MCF 10A (cell line): Measurements from ENCODE around the gene DYRK2. TPM values are rescaled to one million over a fixed set of nuclear protein-coding genes. Genes with fewer than 3 reads are reported as not detected.

Experiments used
- BruUV-seq: library from RNA; stranded (reverse); fragments of 400-500 nt; replicated peaks from 2 replicates; lab custom pipeline; 2021; lab: Mats Ljungman, UMichigan
- CTCF ChIA-PET: fragments of 300-600 bp; sonication (Branson Sonifier 250); formaldehyde crosslinking; extraction: SDS; loops from one replicate; lab custom pipeline; 2021; ENCODE audit warnings: antibody characterized with exemption, inconsistent platforms; lab: Yijun Ruan, JAX
- POLR2A ChIA-PET: fragments of 300-600, 350-650 bp; sonication (Branson Sonifier 250); formaldehyde crosslinking; extraction: SDS; loops from one replicate; lab custom pipeline; 2020; ENCODE audit warnings: antibody characterized with exemption, inconsistent platforms; lab: Yijun Ruan, JAX
- DNase-seq: peaks from one replicate; pipeline ENCODE4 v3.0.0-alpha.2; 2018; ENCODE audit not compliant: unreplicated experiment
- H3K27ac Mint-ChIP-seq: one replicate; pipeline ENCODE4 v1.8.0; 2022; ENCODE audit warnings: mild to moderate bottlenecking, low read depth, mixed read lengths; ENCODE audit not compliant: unreplicated experiment
- H3K27me3 Mint-ChIP-seq: one replicate; pipeline ENCODE4 v1.8.0; 2022; ENCODE audit warnings: mixed read lengths; ENCODE audit not compliant: insufficient read depth, unreplicated experiment
- H3K36me3 Mint-ChIP-seq: one replicate; pipeline ENCODE4 v1.8.0; 2022; ENCODE audit warnings: mild to moderate bottlenecking, moderate library complexity, mixed read lengths; ENCODE audit not compliant: insufficient read depth, unreplicated experiment
- H3K4me1 Mint-ChIP-seq: one replicate; pipeline ENCODE4 v1.8.0; 2022; ENCODE audit warnings: mixed read lengths; ENCODE audit not compliant: insufficient read depth, unreplicated experiment
- H3K4me3 Mint-ChIP-seq: one replicate; pipeline ENCODE4 v1.8.0; 2022; ENCODE audit warnings: mild to moderate bottlenecking, moderate library complexity, mixed read lengths; ENCODE audit not compliant: unreplicated experiment
- H3K9me3 Mint-ChIP-seq: one replicate; pipeline ENCODE4 v1.8.0; 2022; ENCODE audit warnings: mixed read lengths; ENCODE audit not compliant: unreplicated experiment
- intact Hi-C: fragments of 100-400 bp; cut with micrococcal nuclease; formaldehyde crosslinking; loops from 2 replicates; pipeline ENCODE4 v1.14.1; 2022
- total RNA-seq: library from RNA; stranded (reverse); gene quantifications from 2 replicates; pipeline ENCODE4 v1.2.3, GENCODE V29; 2022
- TF ChIP-seq, protein P1 (sequence below): fragments of 200-600 bp; IDR thresholded peaks from one replicate; pipeline ENCODE4 v1.8.0; 2022; ENCODE audit warnings: antibody characterized with exemption, mild to moderate bottlenecking; ENCODE audit not compliant: unreplicated experiment

Gene DYRK2
- total RNA-seq, 1 experiment from 2014 or later, result 24.6 TPM

- intact Hi-C loops, result no loop called here
- Mint-ChIP-seq H3K27ac (no peak overlapping the region), H3K4me3 (no peak overlapping the region), H3K27me3 (no peaks in the 10 kb centered on the region), H3K36me3 (peaks cover 47% of the 10 kb centered on the region), H3K4me1 (peaks cover 28% of the 10 kb centered on the region), H3K9me3 (peaks cover 8% of the 10 kb centered on the region)
- POLR2A ChIA-PET, result interaction anchor here (1.0 to 1.3 kb wide), 2 partner anchors 12 to 23 kb away, joined by 3 to 4 read pairs; no protein-coding TSS in a partner anchor
- TF ChIP-seq, protein P1, sequence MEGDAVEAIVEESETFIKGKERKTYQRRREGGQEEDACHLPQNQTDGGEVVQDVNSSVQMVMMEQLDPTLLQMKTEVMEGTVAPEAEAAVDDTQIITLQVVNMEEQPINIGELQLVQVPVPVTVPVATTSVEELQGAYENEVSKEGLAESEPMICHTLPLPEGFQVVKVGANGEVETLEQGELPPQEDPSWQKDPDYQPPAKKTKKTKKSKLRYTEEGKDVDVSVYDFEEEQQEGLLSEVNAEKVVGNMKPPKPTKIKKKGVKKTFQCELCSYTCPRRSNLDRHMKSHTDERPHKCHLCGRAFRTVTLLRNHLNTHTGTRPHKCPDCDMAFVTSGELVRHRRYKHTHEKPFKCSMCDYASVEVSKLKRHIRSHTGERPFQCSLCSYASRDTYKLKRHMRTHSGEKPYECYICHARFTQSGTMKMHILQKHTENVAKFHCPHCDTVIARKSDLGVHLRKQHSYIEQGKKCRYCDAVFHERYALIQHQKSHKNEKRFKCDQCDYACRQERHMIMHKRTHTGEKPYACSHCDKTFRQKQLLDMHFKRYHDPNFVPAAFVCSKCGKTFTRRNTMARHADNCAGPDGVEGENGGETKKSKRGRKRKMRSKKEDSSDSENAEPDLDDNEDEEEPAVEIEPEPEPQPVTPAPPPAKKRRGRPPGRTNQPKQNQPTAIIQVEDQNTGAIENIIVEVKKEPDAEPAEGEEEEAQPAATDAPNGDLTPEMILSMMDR, result no peak
- BruUV-seq, result no TSS peak
- CTCF ChIA-PET, result interaction anchor here (0.6 kb wide), 1 partner anchor 21 kb away, joined by 3 read pairs; no protein-coding TSS in a partner anchor
- no peak for DNase-seq
Observed at GRCh38 chr12:67655829-67656228, 7.3 kb downstream of the DYRK2 start.

DNA sequence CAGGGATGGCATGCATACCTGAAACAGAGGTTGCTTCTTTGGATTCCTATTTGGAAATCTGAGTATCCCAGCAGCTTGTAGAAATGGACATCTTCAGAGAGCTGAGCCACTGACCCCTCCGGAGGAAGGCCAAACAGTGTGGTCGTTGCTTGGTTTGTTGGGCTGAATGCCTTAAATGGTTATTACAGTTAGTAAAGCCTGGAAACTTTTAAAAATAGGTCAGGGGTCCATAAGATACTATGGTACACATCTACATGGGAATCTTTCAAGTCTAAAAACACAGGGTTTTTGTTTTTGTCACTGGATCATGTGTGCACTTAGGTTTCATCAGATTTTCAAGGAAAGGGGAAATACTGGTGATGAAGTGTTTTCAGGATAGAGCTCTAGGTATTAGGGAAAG is 7.7 kb downstream of the DYRK2 start:
- Mint-ChIP-seq H3K36me3 (peaks cover 47% of the 10 kb centered on the region), H3K4me3 (no peak overlapping the region), H3K9me3 (peaks cover 8% of the 10 kb centered on the region), H3K27ac (no peak overlapping the region), H3K4me1 (peaks cover 28% of the 10 kb centered on the region), H3K27me3 (no peaks in the 10 kb centered on the region)
- POLR2A ChIA-PET, result no interaction called here
- intact Hi-C loops, result no loop called here
- TF ChIP-seq, protein P1, result no peak
- no peak for DNase-seq
- CTCF ChIA-PET, result interaction anchor here (0.6 kb wide), 1 partner anchor 192 kb away, joined by 3 read pairs; no protein-coding TSS in a partner anchor
- BruUV-seq, result no TSS peak

- POLR2A ChIA-PET, result interaction anchor here (1.0 kb wide), 1 partner anchor 9 kb away, joined by 3 read pairs; no protein-coding TSS in a partner anchor
- TF ChIP-seq, protein P1, result no peak
- CTCF ChIA-PET, result interaction anchor here (1.0 kb wide), 1 partner anchor 303 kb away, joined by 5 read pairs; no protein-coding TSS in a partner anchor
- Mint-ChIP-seq H3K27ac (no peak overlapping the region), H3K27me3 (no peaks in the 10 kb centered on the region), H3K36me3 (peaks cover 44% of the 10 kb centered on the region), H3K4me1 (peaks cover 23% of the 10 kb centered on the region), H3K4me3 (no peak overlapping the region), H3K9me3 (peaks cover 8% of the 10 kb centered on the region)
- DNase-seq, result no peak
- intact Hi-C loops, result no loop called here
- no TSS peak for BruUV-seq
Observed at GRCh38 chr12:67658486-67658885, 9.9 kb downstream of the DYRK2 start.

- TF ChIP-seq, protein P1, result no peak
- ChIA-PET POLR2A (no interaction called here), CTCF (interaction anchor here (0.6 kb wide), 1 partner anchor 10 kb away, joined by 3 read pairs; no protein-coding TSS in a partner anchor)
- DNase-seq, result no peak
- Mint-ChIP-seq H3K27me3 (no peaks in the 10 kb centered on the region), H3K27ac (no peak overlapping the region), H3K36me3 (peaks cover 38% of the 10 kb centered on the region), H3K4me1 (peaks cover 15% of the 10 kb centered on the region), H3K4me3 (no peak overlapping the region), H3K9me3 (peaks cover 5% of the 10 kb centered on the region)
- BruUV-seq, result no TSS peak
- intact Hi-C loops, result no loop called here
Observed at GRCh38 chr12:67659292-67659691, 10.7 kb downstream of the DYRK2 start.
